ENCODE results near the gene FIG4.

FIG4 gene

GRCh38 chr6:109874621-109875020 is 183.5 kb downstream of the FIG4 start:
- DNase-seq (ENCODE audit: insufficient read length, low spot score) (no peak), FAIRE-seq (no peak)
- TF ChIP-seq POLR2A (IDR thresholded peaks at IDR 0.05; ENCODE audit: low read depth, low read length), result no peak
